GM12878 (cell line): ENCODE measurements around the gene DOCK9.

Experiments used
- BHLHE40 ChIP-seq, 2 experiments: fragments of 450-650 bp in 1 of 2; IDR thresholded peaks; 2 replicates each; pipeline ENCODE4 v1.6.1; 2011 to 2017; ENCODE audit warnings: low read depth in 2 of 2, borderline replicate concordance in 1 of 2, improper control_type of control experiment in 1 of 2, low read length in 1 of 2, mild to moderate bottlenecking in 1 of 2
- BRCA1 ChIP-seq: IDR thresholded peaks from 2 replicates; pipeline ENCODE4 v1.6.1; 2011; ENCODE audit warnings: low read depth, low read length, improper control_type of control experiment
- CBFB ChIP-seq: IDR thresholded peaks from 2 replicates; pipeline ENCODE4 v1.6.1; 2016; ENCODE audit warnings: antibody characterized with exemption, low read depth
- CEBPZ ChIP-seq: fragments of 150-350 bp; IDR thresholded peaks from 2 replicates; pipeline ENCODE4 v1.6.1; 2016; ENCODE audit warnings: low read depth, low read length
- KDM1A ChIP-seq: fragments of 200-600 bp; sonication (generic); IDR thresholded peaks from 2 replicates; pipeline ENCODE4 v1.6.1; 2016; ENCODE audit warnings: borderline replicate concordance
- POLR2AphosphoS2 ChIP-seq: IDR thresholded peaks from 2 replicates; pipeline ENCODE4 v1.6.1; 2011; ENCODE audit warnings: low read depth, mild to moderate bottlenecking, low read length, improper control_type of control experiment, moderate library complexity
- POLR2AphosphoS5 ChIP-seq: IDR thresholded peaks from 2 replicates; pipeline ENCODE4 v1.6.1; 2011; ENCODE audit warnings: mild to moderate bottlenecking, low read length, inconsistent platforms
- RFX5 ChIP-seq: IDR thresholded peaks from 2 replicates; pipeline ENCODE4 v1.6.1; 2011; ENCODE audit warnings: low read depth, low read length, improper control_type of control experiment
- SMAD5 ChIP-seq: IDR thresholded peaks from 2 replicates; pipeline ENCODE4 v1.6.1; 2016; ENCODE audit warnings: antibody characterized with exemption, low read depth
- TF ChIP-seq, protein P1 (sequence below): fragments of 450-650 bp; IDR thresholded peaks from 2 replicates; pipeline ENCODE4 v1.6.1; 2018; ENCODE audit warnings: borderline replicate concordance, mild to moderate bottlenecking; ENCODE audit not compliant: partially characterized antibody
- TF ChIP-seq, protein P2 (sequence below): IDR thresholded peaks from 2 replicates; pipeline ENCODE4 v1.6.1; 2011; ENCODE audit warnings: low read depth, low read length, improper control_type of control experiment, borderline replicate concordance

GRCh38 chr13:98774776-98775175 lies 203.1 kb downstream of the DOCK9 start:
- TF ChIP-seq POLR2AphosphoS2 (no peak), BRCA1 (no peak), CBFB (no peak), BHLHE40 (IDR thresholded peaks at IDR 0.05; ENCODE audit: borderline replicate concordance in 1 of 2, low read depth in 2 of 2, low read length in 1 of 2) (no peak), POLR2AphosphoS5 (no peak), CEBPZ (no peak), RFX5 (no peak), SMAD5 (no peak), KDM1A (no peak)
- TF ChIP-seq, protein P1, sequence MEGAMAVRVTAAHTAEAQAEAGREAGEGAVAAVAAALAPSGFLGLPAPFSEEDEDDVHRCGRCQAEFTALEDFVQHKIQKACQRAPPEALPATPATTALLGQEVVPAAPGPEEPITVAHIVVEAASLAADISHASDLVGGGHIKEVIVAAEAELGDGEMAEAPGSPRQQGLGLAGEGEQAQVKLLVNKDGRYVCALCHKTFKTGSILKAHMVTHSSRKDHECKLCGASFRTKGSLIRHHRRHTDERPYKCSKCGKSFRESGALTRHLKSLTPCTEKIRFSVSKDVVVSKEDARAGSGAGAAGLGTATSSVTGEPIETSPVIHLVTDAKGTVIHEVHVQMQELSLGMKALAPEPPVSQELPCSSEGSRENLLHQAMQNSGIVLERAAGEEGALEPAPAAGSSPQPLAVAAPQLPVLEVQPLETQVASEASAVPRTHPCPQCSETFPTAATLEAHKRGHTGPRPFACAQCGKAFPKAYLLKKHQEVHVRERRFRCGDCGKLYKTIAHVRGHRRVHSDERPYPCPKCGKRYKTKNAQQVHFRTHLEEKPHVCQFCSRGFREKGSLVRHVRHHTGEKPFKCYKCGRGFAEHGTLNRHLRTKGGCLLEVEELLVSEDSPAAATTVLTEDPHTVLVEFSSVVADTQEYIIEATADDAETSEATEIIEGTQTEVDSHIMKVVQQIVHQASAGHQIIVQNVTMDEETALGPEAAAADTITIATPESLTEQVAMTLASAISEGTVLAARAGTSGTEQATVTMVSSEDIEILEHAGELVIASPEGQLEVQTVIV = no peak
- TF ChIP-seq, protein P2, sequence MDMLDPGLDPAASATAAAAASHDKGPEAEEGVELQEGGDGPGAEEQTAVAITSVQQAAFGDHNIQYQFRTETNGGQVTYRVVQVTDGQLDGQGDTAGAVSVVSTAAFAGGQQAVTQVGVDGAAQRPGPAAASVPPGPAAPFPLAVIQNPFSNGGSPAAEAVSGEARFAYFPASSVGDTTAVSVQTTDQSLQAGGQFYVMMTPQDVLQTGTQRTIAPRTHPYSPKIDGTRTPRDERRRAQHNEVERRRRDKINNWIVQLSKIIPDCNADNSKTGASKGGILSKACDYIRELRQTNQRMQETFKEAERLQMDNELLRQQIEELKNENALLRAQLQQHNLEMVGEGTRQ = no peak
